Loucy (cell line): ENCODE measurements around the gene SPDYE17.
"Not testable (repeated sequence)": the region's sequence is repeated elsewhere in the genome, so short reads cannot be mapped to it uniquely, and the experiment has no call there.

Experiments
- H2AFZ ChIP-seq: fragments of 200-600 bp; sonication (generic); 2 replicates; pipeline ENCODE4 v1.6.0; 2016; ENCODE audit warnings: antibody characterized with exemption, mild to moderate bottlenecking, low read length, moderate library complexity
- H3F3A ChIP-seq: fragments of 200-600 bp; 2 replicates; pipeline ENCODE4 v1.6.0; 2016; ENCODE audit warnings: antibody characterized with exemption, low read depth, mild to moderate bottlenecking
- H3K27me3 ChIP-seq: fragments of 200-600 bp; sonication (generic); 2 replicates; pipeline ENCODE4 v1.6.1; 2014; ENCODE audit warnings: low read length, mild to moderate bottlenecking; ENCODE audit not compliant: insufficient read depth, poor library complexity, severe bottlenecking
- H3K36me3 ChIP-seq: fragments of 200-600 bp; sonication (generic); 2 replicates; pipeline ENCODE4 v1.6.1; 2016; ENCODE audit warnings: low read length; ENCODE audit not compliant: insufficient read depth
- H3K4me1 ChIP-seq: fragments of 200-600 bp; sonication (generic); 2 replicates; pipeline ENCODE4 v1.5.1; 2014; ENCODE audit warnings: low read length, mild to moderate bottlenecking; ENCODE audit not compliant: insufficient read depth, poor library complexity, severe bottlenecking
- H3K4me2 ChIP-seq: fragments of 200-600 bp; sonication (generic); 2 replicates; pipeline ENCODE4 v1.6.0; 2014; ENCODE audit warnings: antibody characterized with exemption, low read length, low read depth, mild to moderate bottlenecking; ENCODE audit not compliant: poor library complexity, severe bottlenecking
- H3K4me3 ChIP-seq: fragments of 200-600 bp; sonication (generic); 2 replicates; pipeline ENCODE4 v1.5.1; 2014; ENCODE audit warnings: low read length, mild to moderate bottlenecking, mixed read lengths; ENCODE audit not compliant: poor library complexity, severe bottlenecking
- H3K79me2 ChIP-seq: fragments of 200-600 bp; sonication (generic); 2 replicates; pipeline ENCODE4 v1.6.1; 2014; ENCODE audit warnings: low read length; ENCODE audit not compliant: insufficient read depth
- H3K9ac ChIP-seq: fragments of 200-600 bp; sonication (generic); 2 replicates; pipeline ENCODE4 v1.6.0; 2014; ENCODE audit warnings: mild to moderate bottlenecking, low read depth, low read length, moderate library complexity; ENCODE audit not compliant: poor library complexity, severe bottlenecking
- H3K9me2 ChIP-seq: fragments of 200-600 bp; sonication (generic); replicated peaks from 2 replicates; pipeline ENCODE4 v1.6.1; 2016; ENCODE audit warnings: low read depth, low read length, mixed read lengths
- H3K9me3 ChIP-seq: fragments of 200-600 bp; sonication (generic); 2 replicates; pipeline ENCODE4 v1.6.1; 2014; ENCODE audit warnings: mild to moderate bottlenecking, antibody characterized with exemption, low read length, low read depth; ENCODE audit not compliant: insufficient read depth
- H4K20me1 ChIP-seq: fragments of 200-600 bp; sonication (generic); 2 replicates; pipeline ENCODE4 v1.6.0; 2014; ENCODE audit warnings: antibody characterized with exemption, low read length, mild to moderate bottlenecking; ENCODE audit not compliant: insufficient read depth, poor library complexity, severe bottlenecking

SPDYE17 gene

DNA sequence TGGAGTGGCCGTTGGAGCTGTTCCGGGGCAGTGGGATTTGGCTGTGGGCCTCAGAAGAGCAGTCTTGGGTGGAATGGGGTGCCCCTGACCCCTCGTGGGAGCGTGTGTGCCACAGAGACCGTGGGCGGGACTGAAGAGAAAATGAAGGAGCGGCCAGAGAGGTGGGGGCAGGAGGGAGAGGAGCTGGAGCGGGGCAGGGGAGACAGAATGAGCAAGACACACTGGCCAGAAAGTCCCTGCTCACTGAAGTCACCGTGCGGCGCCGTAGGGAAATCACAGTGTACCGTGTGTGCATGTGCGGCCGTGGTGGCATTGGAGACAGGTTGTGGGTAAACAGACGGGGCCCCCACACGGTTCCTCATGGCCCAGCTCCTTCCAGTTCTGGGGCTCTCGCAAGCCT lies 40.0 kb downstream of the SPDYE17 start:
- not testable (repeated sequence) for H3K4me2 ChIP-seq, H4K20me1 ChIP-seq, H3K27me3 ChIP-seq, H3K9me3 ChIP-seq, H3K79me2 ChIP-seq, H3K36me3 ChIP-seq, H3K4me3 ChIP-seq, H3F3A ChIP-seq, H3K9ac ChIP-seq, H3K4me1 ChIP-seq, H2AFZ ChIP-seq, H3K9me2 ChIP-seq

DNA sequence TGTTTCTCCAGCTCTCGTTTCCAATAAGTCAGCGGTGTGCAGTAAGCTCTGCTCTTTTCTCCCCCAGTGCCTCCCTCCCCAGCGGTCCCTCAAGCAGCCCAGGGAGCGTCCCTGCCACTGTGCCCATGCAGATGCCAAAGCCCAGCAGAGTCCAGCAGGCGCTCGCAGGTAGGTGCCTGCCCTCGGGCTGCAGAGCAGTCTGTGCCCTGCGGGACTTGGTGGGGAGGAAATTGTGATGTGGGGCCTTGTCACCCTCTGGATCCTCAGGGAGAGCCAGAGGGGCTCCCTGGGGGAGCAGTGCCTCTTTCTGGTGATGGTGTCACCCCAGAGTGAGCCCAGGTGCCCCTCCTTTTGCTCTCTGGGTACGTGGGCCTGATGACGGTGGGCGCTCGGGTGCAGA lies 42.0 kb downstream of the SPDYE17 start:
- not testable (repeated sequence) for H2AFZ ChIP-seq, H3K4me2 ChIP-seq, H3K9me3 ChIP-seq, H3K4me3 ChIP-seq, H4K20me1 ChIP-seq, H3K36me3 ChIP-seq, H3K4me1 ChIP-seq, H3K9ac ChIP-seq, H3K9me2 ChIP-seq, H3K27me3 ChIP-seq, H3F3A ChIP-seq, H3K79me2 ChIP-seq

DNA sequence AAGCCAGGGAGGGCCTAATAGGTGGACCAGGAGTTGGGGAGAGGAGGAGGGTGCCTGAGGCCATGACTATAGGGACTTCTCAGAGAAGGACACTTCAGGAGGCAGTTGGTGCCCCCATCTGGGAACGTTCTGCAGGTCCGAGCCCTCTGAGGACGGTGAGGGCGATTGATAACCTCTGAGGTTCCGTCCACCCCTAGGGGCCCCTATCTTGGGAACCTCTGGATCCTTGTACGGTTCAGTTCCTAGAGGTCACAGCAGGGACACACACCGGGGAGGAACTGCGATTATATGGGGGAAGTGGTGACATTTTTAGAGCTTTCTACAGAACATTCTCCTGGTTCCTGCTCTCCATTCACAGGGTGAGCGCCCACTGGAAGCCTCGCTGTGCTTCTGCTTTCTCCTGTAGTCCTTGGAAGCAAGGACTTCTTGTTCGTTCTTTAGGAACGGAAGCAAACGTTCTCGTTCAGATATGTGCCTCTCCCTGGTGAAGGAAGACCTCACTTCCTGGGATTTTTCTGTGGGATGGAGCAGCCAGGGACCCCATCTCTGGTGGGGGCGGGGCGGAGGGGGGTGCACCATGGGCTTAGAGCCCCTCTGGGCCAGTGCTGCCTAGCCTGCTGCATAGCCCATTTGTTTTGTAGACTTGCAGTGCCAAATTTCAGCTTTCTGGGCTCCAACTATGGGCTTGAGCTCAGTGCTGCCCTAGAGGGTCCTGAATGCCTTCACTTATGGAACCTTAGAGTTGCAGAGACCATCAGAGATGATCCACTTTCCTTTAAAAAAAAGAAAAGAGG lies 46.0 kb downstream of the SPDYE17 start:
- not testable (repeated sequence) for H3K27me3 ChIP-seq, H3K9ac ChIP-seq, H3K36me3 ChIP-seq, H2AFZ ChIP-seq, H3K79me2 ChIP-seq, H3K9me3 ChIP-seq, H4K20me1 ChIP-seq, H3K9me2 ChIP-seq, H3F3A ChIP-seq, H3K4me1 ChIP-seq, H3K4me2 ChIP-seq, H3K4me3 ChIP-seq

DNA sequence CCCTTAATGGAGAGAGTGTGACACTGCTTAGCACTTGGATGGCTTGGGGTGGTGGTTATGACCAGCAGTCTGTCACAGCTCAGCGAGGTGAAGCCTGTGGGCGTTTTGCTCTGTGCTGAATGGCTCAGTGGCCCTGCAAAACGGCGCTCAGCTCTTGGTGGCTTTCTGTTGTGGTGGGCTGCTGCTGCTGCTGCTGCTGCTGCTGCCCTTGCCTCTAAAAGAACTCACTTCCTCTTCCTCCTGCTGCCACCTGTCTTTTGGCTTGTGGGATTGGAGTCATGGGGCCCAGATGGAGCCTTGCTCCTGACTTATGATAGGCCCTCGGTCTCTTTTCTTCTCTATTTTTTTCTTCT lies 47.4 kb downstream of the SPDYE17 start:
- H3K9ac ChIP-seq, H3K27me3 ChIP-seq: not testable (repeated sequence)

DNA sequence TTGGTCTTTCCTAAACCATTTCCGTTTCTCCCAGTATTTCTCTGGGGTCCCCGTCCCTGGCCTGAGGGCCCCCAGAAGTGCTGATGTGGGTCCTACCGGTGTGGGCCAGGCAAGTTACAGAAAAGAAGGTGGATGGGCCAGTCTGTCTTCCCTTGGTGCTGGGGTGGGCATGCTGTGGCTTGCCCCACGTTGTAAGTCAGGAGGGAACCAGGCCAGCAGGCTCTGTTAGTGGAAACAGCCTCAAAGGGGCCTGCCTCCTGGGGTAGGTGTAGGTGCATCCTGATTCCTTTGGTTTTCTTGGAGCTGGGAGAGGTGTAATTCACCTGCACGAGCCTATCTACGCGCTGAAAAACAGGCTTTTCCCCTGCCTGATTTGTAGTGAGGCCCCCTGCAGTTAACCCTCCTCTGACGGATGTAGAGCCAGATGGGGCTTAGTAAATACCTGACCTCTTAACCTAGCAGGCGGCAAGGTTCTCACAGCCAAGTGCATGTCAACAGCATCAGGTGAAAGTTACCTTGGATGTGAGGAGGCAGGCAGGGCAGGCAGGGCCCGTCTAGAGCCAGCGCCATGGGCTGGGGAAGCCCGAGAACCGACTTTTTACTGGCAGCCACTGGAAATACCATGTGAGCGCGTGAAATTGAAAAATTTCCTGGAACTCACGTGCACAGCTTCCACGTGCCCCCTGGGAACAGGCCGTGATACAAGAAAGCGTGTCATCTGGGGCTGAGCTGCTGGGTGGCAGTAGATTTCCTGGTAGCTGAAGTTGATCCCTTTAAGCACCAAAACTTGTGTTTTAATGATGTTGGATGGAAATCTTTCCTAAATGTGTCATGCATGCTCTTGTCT lies 48.0 kb downstream of the SPDYE17 start:
- H3K9me2 ChIP-seq, H3K27me3 ChIP-seq, H3K4me2 ChIP-seq, H2AFZ ChIP-seq, H3K9me3 ChIP-seq, H3K4me1 ChIP-seq, H3K36me3 ChIP-seq, H3K9ac ChIP-seq, H3K4me3 ChIP-seq, H3K79me2 ChIP-seq, H3F3A ChIP-seq, H4K20me1 ChIP-seq: not testable (repeated sequence)

More for the DNA sequence above, 47.4 kb downstream of the SPDYE17 start:
- not testable (repeated sequence) for H3K9me3 ChIP-seq, H3K4me3 ChIP-seq, H3K4me1 ChIP-seq, H3F3A ChIP-seq, H3K9me2 ChIP-seq, H3K36me3 ChIP-seq, H3K79me2 ChIP-seq, H4K20me1 ChIP-seq, H3K4me2 ChIP-seq, H2AFZ ChIP-seq

DNA sequence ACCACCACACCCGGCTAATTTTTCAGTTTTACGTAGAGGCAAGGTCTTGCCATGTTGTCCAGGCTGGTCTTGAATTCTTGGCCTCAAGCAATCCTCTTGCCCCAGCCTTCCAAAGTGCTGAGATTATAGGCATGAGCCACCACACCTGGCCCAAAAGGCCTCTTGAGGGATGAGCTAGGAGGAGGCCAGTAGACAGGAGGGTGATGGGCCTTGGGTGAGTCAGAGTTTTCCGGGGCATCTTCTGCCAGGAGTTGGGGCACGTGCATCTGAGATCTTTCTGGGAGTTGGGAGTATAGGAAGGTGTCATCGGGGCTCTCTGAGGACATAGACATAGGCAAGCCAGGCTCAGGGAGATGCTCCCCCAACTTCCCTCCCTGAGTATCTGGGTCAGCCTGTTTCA lies 48.8 kb downstream of the SPDYE17 start:
- not testable (repeated sequence) for H3K9me2 ChIP-seq, H3K79me2 ChIP-seq, H4K20me1 ChIP-seq, H3K4me3 ChIP-seq, H3K4me2 ChIP-seq, H3K36me3 ChIP-seq, H3K9me3 ChIP-seq, H3F3A ChIP-seq, H3K9ac ChIP-seq, H2AFZ ChIP-seq, H3K27me3 ChIP-seq, H3K4me1 ChIP-seq

DNA sequence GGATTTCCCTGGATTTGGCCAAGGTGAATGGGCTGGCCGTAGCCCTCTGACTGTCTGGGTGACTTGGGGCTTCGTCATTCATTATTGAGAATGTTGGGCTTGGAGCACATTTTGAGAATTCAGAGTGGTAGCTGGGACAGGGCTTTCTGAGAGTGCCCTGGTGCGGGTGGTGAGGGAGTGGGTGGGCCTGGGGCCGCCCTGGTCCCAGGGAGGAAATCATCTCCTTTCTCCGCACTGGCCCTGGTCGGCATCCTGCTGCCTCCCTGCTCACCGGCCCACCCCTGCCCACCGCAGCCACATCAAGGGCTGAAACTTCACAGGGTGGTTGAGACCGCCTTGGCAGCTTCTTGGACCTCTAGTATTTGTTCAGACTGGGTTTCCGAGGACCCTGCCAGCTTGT lies 49.7 kb downstream of the SPDYE17 start:
- not testable (repeated sequence) for H4K20me1 ChIP-seq, H2AFZ ChIP-seq, H3K4me1 ChIP-seq, H3K27me3 ChIP-seq, H3K9me2 ChIP-seq, H3K4me2 ChIP-seq, H3K4me3 ChIP-seq, H3K9ac ChIP-seq, H3K36me3 ChIP-seq, H3K79me2 ChIP-seq, H3F3A ChIP-seq, H3K9me3 ChIP-seq
